Measurements from ENCODE around the gene RSPH4A. TPM values are rescaled to one million over a fixed set of nuclear protein-coding genes. Genes with fewer than 3 reads are reported as not detected.

The RSPH4A gene
- total and polyA plus RNA-seq, 9 of the 15 experiments (the other 6 are each of a cell fraction or from before 2014, with no cell fraction given) = 0.04 to 0.30 (median 0.11) TPM

DNA sequence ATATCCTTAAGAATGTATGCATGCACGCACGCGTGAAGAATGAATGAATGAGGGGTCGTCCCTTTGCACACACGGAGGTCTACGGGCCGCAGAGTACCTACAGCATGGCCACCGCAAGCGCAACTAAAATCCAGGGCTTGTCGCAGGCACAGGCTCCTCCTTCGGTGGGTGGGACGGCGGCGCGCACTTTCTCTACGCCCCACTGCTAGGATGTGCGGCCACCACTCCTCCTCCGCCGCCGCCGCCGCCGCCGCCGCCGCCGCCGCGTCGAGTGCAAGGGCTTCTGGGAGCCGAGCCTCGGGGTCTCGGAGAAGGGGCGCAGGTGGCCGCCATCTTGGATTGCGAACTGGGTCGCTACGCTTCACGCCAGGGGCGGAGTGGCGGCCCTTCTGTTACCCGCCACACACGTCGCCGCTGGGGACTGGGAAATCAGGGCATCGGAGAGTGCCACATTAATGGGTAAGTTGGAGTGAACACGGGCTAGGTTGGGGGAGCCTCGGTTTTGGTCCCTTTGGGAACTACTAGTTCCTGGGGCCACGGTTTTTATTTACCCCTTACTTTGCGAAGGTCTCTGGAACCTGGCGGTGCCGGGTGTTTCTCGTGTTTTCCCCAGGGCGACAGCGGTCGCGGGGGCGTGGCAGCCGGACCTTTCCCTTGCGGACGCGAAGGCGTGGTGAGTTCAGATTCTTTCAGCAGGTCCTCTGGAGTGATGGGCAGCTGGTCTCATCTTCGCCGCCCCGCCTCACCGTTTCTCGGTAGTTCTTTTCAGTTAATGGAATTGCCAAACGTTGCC, 64.8 kb downstream of the RSPH4A start, which contains the start of gene KPNA5 (continued):
- TF ChIP-seq MCM7 (IDR thresholded peaks at IDR 0.05) = no peak
- no peak for TF ChIP-seq ZNF778 (CRISPR knock-in tag; IDR thresholded peaks at IDR 0.05)
- no peak for TF ChIP-seq PRPF4 (IDR thresholded peaks at IDR 0.05; ENCODE audit: insufficient read depth, low read depth, low read length, poor library complexity, severe bottlenecking)
- no peak for TF ChIP-seq SRF (CRISPR knock-in tag; IDR thresholded peaks at IDR 0.05)
- TF ChIP-seq ZBED1 (IDR thresholded peaks at IDR 0.05) = no peak
- no peak for TF ChIP-seq MEF2A (IDR thresholded peaks at IDR 0.05; ENCODE audit: control insufficient read depth, low read depth, low read length)
- TF ChIP-seq DMBX1 (CRISPR knock-in tag; IDR thresholded peaks at IDR 0.05; ENCODE audit: borderline replicate concordance) = no peak
- TF ChIP-seq ZNF584 (CRISPR knock-in tag; IDR thresholded peaks at IDR 0.05; ENCODE audit: low read depth) = no peak
- TF ChIP-seq ARID2 (IDR thresholded peaks at IDR 0.05) = no peak
- TF ChIP-seq ZNF140 (CRISPR knock-in tag; IDR thresholded peaks at IDR 0.05) = no peak
- no peak for TF ChIP-seq CHD4 (IDR thresholded peaks at IDR 0.05; ENCODE audit: insufficient read depth, insufficient replicate concordance, low read depth, low read length, poor library complexity, severe bottlenecking)
- TF ChIP-seq, protein P1, sequence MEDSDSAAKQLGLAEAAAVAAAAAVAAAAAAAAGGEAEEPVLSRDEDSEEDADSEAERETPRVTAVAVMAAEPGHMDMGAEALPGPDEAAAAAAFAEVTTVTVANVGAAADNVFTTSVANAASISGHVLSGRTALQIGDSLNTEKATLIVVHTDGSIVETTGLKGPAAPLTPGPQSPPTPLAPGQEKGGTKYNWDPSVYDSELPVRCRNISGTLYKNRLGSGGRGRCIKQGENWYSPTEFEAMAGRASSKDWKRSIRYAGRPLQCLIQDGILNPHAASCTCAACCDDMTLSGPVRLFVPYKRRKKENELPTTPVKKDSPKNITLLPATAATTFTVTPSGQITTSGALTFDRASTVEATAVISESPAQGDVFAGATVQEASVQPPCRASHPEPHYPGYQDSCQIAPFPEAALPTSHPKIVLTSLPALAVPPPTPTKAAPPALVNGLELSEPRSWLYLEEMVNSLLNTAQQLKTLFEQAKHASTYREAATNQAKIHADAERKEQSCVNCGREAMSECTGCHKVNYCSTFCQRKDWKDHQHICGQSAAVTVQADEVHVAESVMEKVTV (CRISPR knock-in tag; IDR thresholded peaks at IDR 0.05) = no peak
- no peak for TF ChIP-seq ZKSCAN3 (CRISPR knock-in tag; IDR thresholded peaks at IDR 0.05)
- no peak for TF ChIP-seq FOXO4 (CRISPR knock-in tag; IDR thresholded peaks at IDR 0.05)
- no peak for TF ChIP-seq GATA2 (CRISPR knock-in tag; IDR thresholded peaks at IDR 0.05)
- no peak for TF ChIP-seq ZSCAN32 (CRISPR knock-in tag; IDR thresholded peaks at IDR 0.05)
- TF ChIP-seq, protein P2, sequence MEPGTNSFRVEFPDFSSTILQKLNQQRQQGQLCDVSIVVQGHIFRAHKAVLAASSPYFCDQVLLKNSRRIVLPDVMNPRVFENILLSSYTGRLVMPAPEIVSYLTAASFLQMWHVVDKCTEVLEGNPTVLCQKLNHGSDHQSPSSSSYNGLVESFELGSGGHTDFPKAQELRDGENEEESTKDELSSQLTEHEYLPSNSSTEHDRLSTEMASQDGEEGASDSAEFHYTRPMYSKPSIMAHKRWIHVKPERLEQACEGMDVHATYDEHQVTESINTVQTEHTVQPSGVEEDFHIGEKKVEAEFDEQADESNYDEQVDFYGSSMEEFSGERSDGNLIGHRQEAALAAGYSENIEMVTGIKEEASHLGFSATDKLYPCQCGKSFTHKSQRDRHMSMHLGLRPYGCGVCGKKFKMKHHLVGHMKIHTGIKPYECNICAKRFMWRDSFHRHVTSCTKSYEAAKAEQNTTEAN (CRISPR knock-in tag; IDR thresholded peaks at IDR 0.05) = no peak
- TF ChIP-seq ZBTB9 (CRISPR knock-in tag; IDR thresholded peaks at IDR 0.05) = peak; percentile 51; the same call in 1 of the 2 replicates

Data from K562 (cell line).